SK-N-SH treated with all-trans-retinoic acid at 6 μM for 48 hours (cell line): ENCODE results near the gene ZNFX1.
A peak's percentile ranks its signal among the peaks of the same experiment; 100 is the strongest.
"Not testable (repeated sequence)": the region's sequence is repeated elsewhere in the genome, so short reads cannot be mapped to it uniquely, and the experiment has no call there.

Source experiments
- ATAC-seq: fragments of 200-7000 bp; cut with Tn5 transposase; 3 replicates; pipeline ENCODE4 v1.9.1; 2020; ENCODE audit warnings: mild to moderate bottlenecking, moderate library complexity
- ARNTL ChIP-seq: fragments of 450-650 bp; formaldehyde crosslinking; IDR thresholded peaks from 2 replicates; pipeline ENCODE4 v1.5.0; 2020; ENCODE audit warnings: low read depth, mild to moderate bottlenecking, moderate library complexity, borderline replicate concordance
- BACH2 ChIP-seq: fragments of 250-450 bp; sonication (Bioruptor Pico); IDR thresholded peaks from 2 replicates; pipeline ENCODE4 v1.9.0; 2021; ENCODE audit warnings: mild to moderate bottlenecking, borderline replicate concordance
- CSDC2 ChIP-seq: fragments of 250-450 bp; sonication (Bioruptor Pico); IDR thresholded peaks from 2 replicates; pipeline ENCODE4 v1.5.0; 2020; ENCODE audit warnings: mild to moderate bottlenecking, moderate library complexity
- ESRRG ChIP-seq: fragments of 250-450 bp; sonication (Bioruptor Pico); IDR thresholded peaks from 2 replicates; pipeline ENCODE4 v1.6.1; 2021; ENCODE audit warnings: mild to moderate bottlenecking
- GLIS3 ChIP-seq: fragments of 250-450 bp; sonication (Bioruptor Pico); IDR thresholded peaks from 2 replicates; pipeline ENCODE4 v1.5.0; 2020; ENCODE audit warnings: mild to moderate bottlenecking, moderate library complexity
- ISL1 ChIP-seq: fragments of 250-450 bp; sonication (Bioruptor Pico); IDR thresholded peaks from 2 replicates; pipeline ENCODE4 v2.1.2; 2022; ENCODE audit warnings: mild to moderate bottlenecking, moderate library complexity
- OSR1 ChIP-seq: fragments of 250-450 bp; sonication (Bioruptor Pico); IDR thresholded peaks from 2 replicates; pipeline ENCODE4 v1.8.0; 2022; ENCODE audit warnings: moderate library complexity, mild to moderate bottlenecking, inconsistent platforms
- RARB ChIP-seq: fragments of 250-450 bp; sonication (Bioruptor Pico); IDR thresholded peaks from 2 replicates; pipeline ENCODE4 v1.8.0; 2021; ENCODE audit warnings: mild to moderate bottlenecking, moderate library complexity
- TCF4 ChIP-seq: fragments of 250-450 bp; sonication (Bioruptor Pico); IDR thresholded peaks from 2 replicates; pipeline ENCODE4 v1.8.0; 2021; ENCODE audit warnings: mild to moderate bottlenecking, moderate library complexity, borderline replicate concordance
- TOX ChIP-seq: fragments of 250-450 bp; sonication (Bioruptor Pico); IDR thresholded peaks from 2 replicates; pipeline ENCODE4 v1.8.0; 2021; ENCODE audit warnings: mild to moderate bottlenecking, moderate library complexity, borderline replicate concordance
- ZC3H10 ChIP-seq: fragments of 250-450 bp; sonication (Bioruptor Pico); IDR thresholded peaks from 2 replicates; pipeline ENCODE4 v1.5.1; 2021; ENCODE audit warnings: mild to moderate bottlenecking, moderate library complexity
- ZFP3 ChIP-seq: fragments of 250-450 bp; sonication (Bioruptor Pico); IDR thresholded peaks from 2 replicates; pipeline ENCODE4 v1.5.0; 2020; ENCODE audit warnings: mild to moderate bottlenecking, moderate library complexity
- ZFP30 ChIP-seq: fragments of 450-650 bp; formaldehyde crosslinking; IDR thresholded peaks from 2 replicates; pipeline ENCODE4 v1.5.0; 2022; ENCODE audit warnings: mild to moderate bottlenecking, moderate library complexity
- ZNF565 ChIP-seq: fragments of 450-650 bp; formaldehyde crosslinking; conservative IDR thresholded peaks from 2 replicates; pipeline ENCODE4 v1.5.0; 2020; ENCODE audit warnings: low read depth, mild to moderate bottlenecking, moderate library complexity
- ZNF8 ChIP-seq: fragments of 450-650 bp; formaldehyde crosslinking; IDR thresholded peaks from 2 replicates; pipeline ENCODE4 v1.5.0; 2020; ENCODE audit warnings: mild to moderate bottlenecking, moderate library complexity
- TF ChIP-seq, protein P1 (sequence below): fragments of 250-450 bp; sonication (Bioruptor Pico); IDR thresholded peaks from 2 replicates; pipeline ENCODE4 v1.8.0; 2020; ENCODE audit warnings: mild to moderate bottlenecking, moderate library complexity, borderline replicate concordance
- TF ChIP-seq, protein P2 (sequence below): fragments of 250-450 bp; sonication (Bioruptor Pico); IDR thresholded peaks from 2 replicates; pipeline ENCODE4 v1.5.1; 2020; ENCODE audit warnings: low read depth, mild to moderate bottlenecking, moderate library complexity
- TF ChIP-seq, protein P3 (sequence below): fragments of 250-450 bp; sonication (Bioruptor Pico); IDR thresholded peaks from 2 replicates; pipeline ENCODE4 v1.5.0; 2020; ENCODE audit warnings: mild to moderate bottlenecking, moderate library complexity
- TF ChIP-seq, protein P4 (sequence below): fragments of 250-450 bp; sonication (Bioruptor Pico); IDR thresholded peaks from 2 replicates; pipeline ENCODE4 v1.5.1; 2021; ENCODE audit warnings: mild to moderate bottlenecking, moderate library complexity

The ZNFX1 gene

DNA sequence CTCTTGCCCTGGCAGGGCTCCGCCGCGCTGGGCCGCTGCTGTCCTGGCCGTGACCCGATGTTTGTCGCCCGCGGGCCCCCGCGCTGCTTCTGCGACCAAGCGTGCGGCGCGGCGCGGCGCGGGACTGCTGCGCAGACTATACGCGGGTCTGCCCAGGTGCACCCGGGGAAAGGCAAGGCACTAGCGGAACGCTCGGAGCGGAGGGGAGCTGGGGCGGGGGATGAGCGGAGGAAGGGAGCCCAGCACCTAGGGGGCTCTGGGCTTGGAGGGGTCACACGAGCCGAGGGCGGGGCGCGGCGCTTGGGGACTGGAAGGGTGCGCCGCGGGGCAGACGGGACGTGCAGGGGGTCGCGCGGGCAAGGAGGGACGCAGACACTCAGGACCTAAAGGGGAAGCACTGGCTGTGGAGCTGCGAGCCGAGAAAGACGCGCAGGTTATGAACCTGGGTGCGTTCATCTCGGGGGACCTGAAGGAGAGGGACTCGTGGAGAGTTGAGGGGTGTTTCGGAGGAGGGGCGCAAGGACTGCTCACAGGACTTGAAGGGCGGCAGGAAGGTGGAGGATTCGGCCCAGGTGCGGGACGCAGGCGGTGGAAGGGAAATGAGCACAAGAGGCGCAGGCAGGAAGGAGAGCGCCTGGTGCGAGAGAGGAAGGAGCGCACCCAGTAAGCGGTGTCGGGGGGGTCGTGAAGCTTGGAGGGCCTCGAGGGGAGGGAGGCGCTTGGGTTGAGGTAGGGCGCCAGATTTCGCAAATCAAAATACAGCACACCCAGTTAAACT, 40.8 kb upstream of the ZNFX1 start (continued):
- TF ChIP-seq ARNTL (CRISPR knock-in tag), result no peak
- no peak for TF ChIP-seq CSDC2 (CRISPR knock-in tag)
- no peak for TF ChIP-seq RARB
- no peak for TF ChIP-seq ZFP3 (CRISPR knock-in tag)
- TF ChIP-seq ESRRG (CRISPR knock-in tag), result no peak
- TF ChIP-seq, protein P1, sequence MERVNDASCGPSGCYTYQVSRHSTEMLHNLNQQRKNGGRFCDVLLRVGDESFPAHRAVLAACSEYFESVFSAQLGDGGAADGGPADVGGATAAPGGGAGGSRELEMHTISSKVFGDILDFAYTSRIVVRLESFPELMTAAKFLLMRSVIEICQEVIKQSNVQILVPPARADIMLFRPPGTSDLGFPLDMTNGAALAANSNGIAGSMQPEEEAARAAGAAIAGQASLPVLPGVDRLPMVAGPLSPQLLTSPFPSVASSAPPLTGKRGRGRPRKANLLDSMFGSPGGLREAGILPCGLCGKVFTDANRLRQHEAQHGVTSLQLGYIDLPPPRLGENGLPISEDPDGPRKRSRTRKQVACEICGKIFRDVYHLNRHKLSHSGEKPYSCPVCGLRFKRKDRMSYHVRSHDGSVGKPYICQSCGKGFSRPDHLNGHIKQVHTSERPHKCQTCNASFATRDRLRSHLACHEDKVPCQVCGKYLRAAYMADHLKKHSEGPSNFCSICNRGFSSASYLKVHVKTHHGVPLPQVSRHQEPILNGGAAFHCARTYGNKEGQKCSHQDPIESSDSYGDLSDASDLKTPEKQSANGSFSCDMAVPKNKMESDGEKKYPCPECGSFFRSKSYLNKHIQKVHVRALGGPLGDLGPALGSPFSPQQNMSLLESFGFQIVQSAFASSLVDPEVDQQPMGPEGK (CRISPR knock-in tag), result no peak
- TF ChIP-seq, protein P2, sequence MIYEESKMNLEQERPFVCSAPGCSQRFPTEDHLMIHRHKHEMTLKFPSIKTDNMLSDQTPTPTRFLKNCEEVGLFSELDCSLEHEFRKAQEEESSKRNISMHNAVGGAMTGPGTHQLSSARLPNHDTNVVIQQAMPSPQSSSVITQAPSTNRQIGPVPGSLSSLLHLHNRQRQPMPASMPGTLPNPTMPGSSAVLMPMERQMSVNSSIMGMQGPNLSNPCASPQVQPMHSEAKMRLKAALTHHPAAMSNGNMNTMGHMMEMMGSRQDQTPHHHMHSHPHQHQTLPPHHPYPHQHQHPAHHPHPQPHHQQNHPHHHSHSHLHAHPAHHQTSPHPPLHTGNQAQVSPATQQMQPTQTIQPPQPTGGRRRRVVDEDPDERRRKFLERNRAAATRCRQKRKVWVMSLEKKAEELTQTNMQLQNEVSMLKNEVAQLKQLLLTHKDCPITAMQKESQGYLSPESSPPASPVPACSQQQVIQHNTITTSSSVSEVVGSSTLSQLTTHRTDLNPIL (CRISPR knock-in tag), result no peak
- no peak for TF ChIP-seq TOX
- no peak for TF ChIP-seq ZNF8 (CRISPR knock-in tag)

DNA sequence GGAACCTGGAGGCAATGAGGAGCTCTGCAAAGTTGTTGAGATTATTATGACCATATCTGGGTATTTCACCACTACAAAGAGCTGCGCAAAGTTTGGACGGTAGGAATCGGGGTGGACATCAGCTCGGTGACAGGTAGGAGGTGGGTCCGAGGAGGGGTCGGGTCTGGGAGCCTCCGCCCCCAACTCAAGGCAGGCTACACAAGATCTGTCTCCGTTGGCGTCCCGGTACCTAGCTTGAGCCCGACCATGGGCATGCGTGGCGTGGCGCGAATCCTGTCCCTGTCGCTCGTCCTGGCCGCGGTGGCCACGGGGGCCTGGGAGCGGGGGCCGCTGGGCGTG, 40.2 kb upstream of the ZNFX1 start:
- no peak for ATAC-seq
- no peak for TF ChIP-seq ARNTL (CRISPR knock-in tag)
- TF ChIP-seq BACH2 (CRISPR knock-in tag), result no peak
- TF ChIP-seq ISL1 (CRISPR knock-in tag), result no peak
- TF ChIP-seq, all 23 proteins: peak for 0

DNA sequence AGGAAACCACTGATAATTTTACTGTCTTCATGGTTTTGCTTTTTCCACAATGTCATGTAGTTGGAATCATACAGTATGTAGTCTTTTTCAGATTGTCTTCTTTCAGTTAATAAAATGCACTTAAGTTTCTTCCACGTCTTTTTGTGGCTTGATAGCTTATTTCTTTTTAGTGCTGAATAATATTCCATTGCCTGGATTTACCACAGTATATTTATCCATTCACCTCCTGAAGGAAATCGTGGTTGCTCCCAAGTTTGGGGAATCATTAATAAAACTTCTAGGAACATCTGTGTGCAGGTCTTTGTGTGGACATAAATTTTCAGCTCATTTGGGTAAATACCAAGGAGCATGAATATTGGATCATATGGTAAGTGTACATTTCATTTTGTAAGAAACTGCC, 38.8 kb upstream of the ZNFX1 start:
- TF ChIP-seq OSR1 (CRISPR knock-in tag) (no peak), ZNF8 (CRISPR knock-in tag) (peak; percentile 93), ZFP3 (CRISPR knock-in tag) (no peak), ZC3H10 (CRISPR knock-in tag) (no peak), TOX (no peak)
- TF ChIP-seq, protein P3, sequence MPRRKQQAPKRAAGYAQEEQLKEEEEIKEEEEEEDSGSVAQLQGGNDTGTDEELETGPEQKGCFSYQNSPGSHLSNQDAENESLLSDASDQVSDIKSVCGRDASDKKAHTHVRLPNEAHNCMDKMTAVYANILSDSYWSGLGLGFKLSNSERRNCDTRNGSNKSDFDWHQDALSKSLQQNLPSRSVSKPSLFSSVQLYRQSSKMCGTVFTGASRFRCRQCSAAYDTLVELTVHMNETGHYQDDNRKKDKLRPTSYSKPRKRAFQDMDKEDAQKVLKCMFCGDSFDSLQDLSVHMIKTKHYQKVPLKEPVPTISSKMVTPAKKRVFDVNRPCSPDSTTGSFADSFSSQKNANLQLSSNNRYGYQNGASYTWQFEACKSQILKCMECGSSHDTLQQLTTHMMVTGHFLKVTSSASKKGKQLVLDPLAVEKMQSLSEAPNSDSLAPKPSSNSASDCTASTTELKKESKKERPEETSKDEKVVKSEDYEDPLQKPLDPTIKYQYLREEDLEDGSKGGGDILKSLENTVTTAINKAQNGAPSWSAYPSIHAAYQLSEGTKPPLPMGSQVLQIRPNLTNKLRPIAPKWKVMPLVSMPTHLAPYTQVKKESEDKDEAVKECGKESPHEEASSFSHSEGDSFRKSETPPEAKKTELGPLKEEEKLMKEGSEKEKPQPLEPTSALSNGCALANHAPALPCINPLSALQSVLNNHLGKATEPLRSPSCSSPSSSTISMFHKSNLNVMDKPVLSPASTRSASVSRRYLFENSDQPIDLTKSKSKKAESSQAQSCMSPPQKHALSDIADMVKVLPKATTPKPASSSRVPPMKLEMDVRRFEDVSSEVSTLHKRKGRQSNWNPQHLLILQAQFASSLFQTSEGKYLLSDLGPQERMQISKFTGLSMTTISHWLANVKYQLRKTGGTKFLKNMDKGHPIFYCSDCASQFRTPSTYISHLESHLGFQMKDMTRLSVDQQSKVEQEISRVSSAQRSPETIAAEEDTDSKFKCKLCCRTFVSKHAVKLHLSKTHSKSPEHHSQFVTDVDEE (CRISPR knock-in tag), result no peak
- no peak for ATAC-seq

DNA sequence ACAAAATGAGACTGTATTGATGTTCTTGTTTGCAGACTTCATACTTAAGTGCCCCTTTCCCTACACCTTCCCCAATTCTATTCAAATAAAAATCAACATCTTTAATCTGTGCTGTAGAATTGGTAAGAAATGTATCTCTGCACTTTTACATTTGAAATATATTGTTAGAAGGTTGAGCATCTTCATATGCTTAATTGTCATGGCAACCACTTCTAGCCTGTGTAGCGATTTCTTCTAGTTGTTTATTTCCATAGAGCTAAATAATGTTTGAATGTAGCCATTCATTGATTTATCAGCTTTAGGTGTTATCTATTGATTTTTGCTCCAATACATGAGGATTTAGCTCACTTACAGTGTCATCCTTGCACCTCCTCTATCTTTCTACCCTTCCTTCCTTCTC, 37.7 kb upstream of the ZNFX1 start:
- no peak for ATAC-seq
- TF ChIP-seq ESRRG (CRISPR knock-in tag) (no peak), GLIS3 (no peak), OSR1 (CRISPR knock-in tag) (no peak), ZC3H10 (CRISPR knock-in tag) (no peak), TCF4 (no peak), CSDC2 (CRISPR knock-in tag) (no peak), TOX (no peak), BACH2 (CRISPR knock-in tag) (no peak), RARB (no peak), ZNF565 (CRISPR knock-in tag) (no peak), ZFP30 (CRISPR knock-in tag) (no peak), ISL1 (CRISPR knock-in tag) (no peak)
- TF ChIP-seq, protein P4, sequence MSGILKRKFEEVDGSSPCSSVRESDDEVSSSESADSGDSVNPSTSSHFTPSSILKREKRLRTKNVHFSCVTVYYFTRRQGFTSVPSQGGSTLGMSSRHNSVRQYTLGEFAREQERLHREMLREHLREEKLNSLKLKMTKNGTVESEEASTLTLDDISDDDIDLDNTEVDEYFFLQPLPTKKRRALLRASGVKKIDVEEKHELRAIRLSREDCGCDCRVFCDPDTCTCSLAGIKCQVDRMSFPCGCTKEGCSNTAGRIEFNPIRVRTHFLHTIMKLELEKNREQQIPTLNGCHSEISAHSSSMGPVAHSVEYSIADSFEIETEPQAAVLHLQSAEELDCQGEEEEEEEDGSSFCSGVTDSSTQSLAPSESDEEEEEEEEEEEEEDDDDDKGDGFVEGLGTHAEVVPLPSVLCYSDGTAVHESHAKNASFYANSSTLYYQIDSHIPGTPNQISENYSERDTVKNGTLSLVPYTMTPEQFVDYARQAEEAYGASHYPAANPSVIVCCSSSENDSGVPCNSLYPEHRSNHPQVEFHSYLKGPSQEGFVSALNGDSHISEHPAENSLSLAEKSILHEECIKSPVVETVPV, result no peak
- TF ChIP-seq, protein P1 (CRISPR knock-in tag), result no peak
- TF ChIP-seq, protein P2 (CRISPR knock-in tag), result no peak

DNA sequence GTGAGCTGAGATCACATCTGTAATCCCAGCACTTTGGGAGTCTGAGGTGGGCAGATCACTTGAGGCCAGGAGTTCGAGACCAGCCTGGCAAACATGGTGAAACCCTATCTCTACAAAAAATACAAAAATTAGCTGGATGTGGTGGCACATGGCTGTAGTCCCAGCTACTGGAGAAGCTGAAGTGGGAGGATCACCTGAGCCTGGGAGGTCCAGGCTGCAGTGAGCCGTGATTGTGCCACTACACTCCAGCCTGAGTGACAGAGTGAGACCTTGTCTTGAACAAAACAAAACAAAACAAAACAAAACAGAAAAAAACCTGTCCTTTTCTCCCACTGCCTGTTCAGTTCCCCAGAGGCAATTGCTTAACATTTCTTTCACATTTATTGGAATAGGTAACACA, 36.2 kb upstream of the ZNFX1 start:
- ATAC-seq, result not testable (repeated sequence)
